Mesodermal cell (in vitro differentiated cells): Measurements from ENCODE around the gene PRRT1.
"Not testable (repeated sequence)": the region's sequence is repeated elsewhere in the genome, so short reads cannot be mapped to it uniquely, and the experiment has no call there.

Experiments
- H3K27ac ChIP-seq: 2 replicates; pipeline ENCODE4 v1.7.0; 2013; ENCODE audit warnings: mild to moderate bottlenecking, low read depth, low read length, moderate library complexity; ENCODE audit not compliant: severe bottlenecking
- H3K36me3 ChIP-seq: 2 replicates; pipeline ENCODE4 v1.7.1; 2013; ENCODE audit warnings: mild to moderate bottlenecking, low read length, moderate library complexity; ENCODE audit not compliant: control insufficient read depth, insufficient read depth
- H3K4me1 ChIP-seq: one replicate; pipeline ENCODE4 v1.7.1; 2013; ENCODE audit warnings: mild to moderate bottlenecking, low read length; ENCODE audit not compliant: insufficient read depth, control insufficient read depth, poor library complexity, severe bottlenecking
- H3K4me3 ChIP-seq: 2 replicates; pipeline ENCODE4 v1.7.0; 2013; ENCODE audit warnings: low read length, control low read depth, mild to moderate bottlenecking; ENCODE audit not compliant: insufficient read depth, poor library complexity, severe bottlenecking; ENCODE audit errors: extremely low read depth
- H3K9me3 ChIP-seq: 2 replicates; pipeline ENCODE4 v1.7.1; 2013; ENCODE audit warnings: mild to moderate bottlenecking, low read length, moderate library complexity; ENCODE audit not compliant: control insufficient read depth
- WGBS, 2 experiments: methylation state at CpG; one replicate each; pipeline ENCODE4 v1.1.5; 2013; ENCODE audit warnings: missing lambda C conversion rate in 2 of 2; ENCODE audit not compliant: insufficient coverage in 2 of 2; 5-methylcytosine and 5-hydroxymethylcytosine counted together

PRRT1 gene

DNA sequence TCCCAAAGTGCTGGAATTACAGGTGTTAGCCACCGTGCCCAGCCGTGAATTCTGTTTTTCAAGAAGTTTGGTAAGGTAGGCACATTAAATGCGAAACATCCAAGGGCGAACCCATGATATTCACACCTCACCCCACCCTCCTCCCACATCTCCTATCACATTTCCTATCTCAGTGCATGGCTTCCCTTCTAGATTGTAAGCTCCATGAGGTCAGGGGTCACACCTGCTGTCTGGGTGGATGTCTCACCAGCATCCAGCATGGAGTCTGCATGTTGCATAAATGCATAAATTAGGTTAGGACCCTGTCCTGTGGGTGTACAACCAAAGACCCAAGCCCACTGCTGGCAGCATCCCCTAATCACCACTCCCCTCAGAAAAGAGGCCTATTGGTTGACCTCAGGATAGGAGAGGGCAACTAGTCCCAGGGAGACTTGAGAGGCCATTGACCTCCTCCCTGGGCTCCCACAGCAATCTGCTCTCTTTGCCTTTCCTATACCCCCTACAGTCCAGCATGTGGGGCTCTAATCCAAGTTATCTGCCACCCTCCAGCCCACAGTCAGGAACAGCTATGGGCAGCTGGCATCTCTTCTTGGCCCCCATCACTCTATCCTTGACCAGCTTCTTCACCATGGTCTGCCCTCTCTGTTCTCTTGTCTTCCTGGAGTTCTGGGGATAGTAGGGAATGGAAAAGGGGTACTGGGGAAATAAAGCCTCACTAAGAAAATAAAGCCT, 4.2 kb downstream of the PRRT1 start:
- no peaks in the 10 kb centered on the region for H3K9me3 ChIP-seq
- H3K4me3 ChIP-seq = no peak overlapping the region
- peaks cover 19% of the 10 kb centered on the region for H3K4me1 ChIP-seq
- no peak overlapping the region for H3K27ac ChIP-seq
- WGBS, 2 experiments = 96 to 100% methylated on average over 3 to 4 of the region's 4 CpGs
- no peaks in the 10 kb centered on the region for H3K36me3 ChIP-seq

DNA sequence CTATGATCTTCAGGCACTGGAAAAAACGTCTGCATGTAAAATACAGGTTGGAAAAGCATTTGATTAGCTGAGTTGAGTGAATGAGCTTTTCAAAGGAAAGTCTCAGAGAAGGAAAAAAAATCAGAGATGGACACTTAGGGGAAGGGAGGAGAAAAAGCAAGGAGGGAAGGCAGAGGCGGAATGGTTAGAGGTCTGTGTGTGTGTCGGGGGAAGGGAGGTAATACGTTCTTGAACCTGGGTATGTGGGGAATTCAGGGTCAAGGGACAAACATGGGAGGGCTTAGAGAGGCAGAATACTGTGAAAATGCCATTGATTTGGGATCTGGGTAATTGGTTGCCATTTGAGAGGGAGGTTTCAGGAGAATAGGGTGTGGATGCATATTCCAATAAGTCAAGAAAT, 5.1 kb downstream of the PRRT1 start:
- Histone ChIP-seq H3K9me3 (no peaks in the 10 kb centered on the region), H3K36me3 (no peaks in the 10 kb centered on the region), H3K27ac (peak overlapping the region; percentile 70), H3K4me1 (peaks cover 11% of the 10 kb centered on the region), H3K4me3 (no peak overlapping the region)
- WGBS, 2 experiments = 38 to 40% methylated on average over 4 of the region's 4 CpGs

GRCh38 chr6:32146287-32146686, 5.5 kb downstream of the PRRT1 start:
- peaks cover 11% of the 10 kb centered on the region for H3K4me1 ChIP-seq
- WGBS, 2 experiments = 88 to 93% methylated on average over 1 of the region's 1 CpG
- H3K27ac ChIP-seq = peak overlapping the region; percentile 70
- H3K36me3 ChIP-seq = no peaks in the 10 kb centered on the region
- no peaks in the 10 kb centered on the region for H3K9me3 ChIP-seq
- no peak overlapping the region for H3K4me3 ChIP-seq

GRCh38 chr6:32144238-32144637, 7.5 kb downstream of the PRRT1 start:
- H3K27ac ChIP-seq, H3K4me3 ChIP-seq, H3K9me3 ChIP-seq, H3K36me3 ChIP-seq: not testable (repeated sequence)
- no CpG with 5 or more reads among the region's 7 CpGs for WGBS, 2 experiments
- H3K4me1 ChIP-seq = peaks cover 11% of the 10 kb centered on the region

DNA sequence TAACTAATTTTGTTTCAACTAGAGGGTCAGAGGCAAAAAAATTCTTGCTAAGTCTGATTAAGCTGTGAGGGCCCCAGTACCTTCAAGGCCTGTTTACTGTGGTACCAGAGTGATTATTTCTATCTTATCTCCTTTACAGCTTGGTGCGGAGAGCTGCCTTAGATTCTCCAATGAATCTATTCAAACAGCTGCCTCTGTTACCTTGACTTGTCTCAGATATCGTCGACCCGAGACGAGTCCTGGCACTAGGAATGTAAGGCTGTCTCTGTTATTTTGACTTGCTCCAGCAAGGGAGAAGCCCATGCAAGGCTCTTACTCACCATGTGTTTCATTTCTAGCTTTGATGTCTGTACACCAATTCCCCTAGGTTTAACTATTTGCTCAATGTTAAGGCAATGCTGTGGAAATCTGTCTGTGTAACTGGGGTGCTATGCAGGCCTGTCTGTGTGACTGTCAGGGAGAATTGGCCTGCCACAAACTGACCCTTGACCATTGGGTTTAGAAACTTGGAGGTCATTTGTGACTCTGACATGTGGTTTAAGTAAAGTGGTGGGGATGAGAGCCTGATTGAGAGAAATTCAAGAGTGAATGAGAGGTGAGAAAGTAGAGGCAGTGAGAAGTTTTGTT, 11.2 kb downstream of the PRRT1 start:
- Histone ChIP-seq H3K36me3 (no peaks in the 10 kb centered on the region), H3K27ac (no peak overlapping the region)
- WGBS, 2 experiments = 87 to 97% methylated on average over 5 of the region's 5 CpGs

DNA sequence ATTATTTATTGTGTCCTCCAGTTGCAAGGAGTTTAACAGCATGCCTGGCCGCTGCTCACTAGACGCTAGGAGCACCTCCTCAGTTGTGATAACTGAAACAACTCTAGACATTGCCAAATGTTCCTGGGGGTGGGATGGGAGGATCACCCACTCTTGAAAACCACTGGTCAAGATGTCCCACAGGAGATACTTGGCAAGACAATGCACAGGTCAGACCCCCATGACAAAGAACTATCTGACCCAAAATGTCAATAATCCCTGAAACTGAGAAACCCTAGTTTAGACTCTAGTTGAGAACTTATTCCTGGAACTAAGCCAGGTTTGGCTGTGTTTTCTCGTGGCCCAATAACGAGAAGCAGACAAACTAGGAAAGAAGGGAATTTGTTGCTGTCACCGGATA, 12.1 kb downstream of the PRRT1 start:
- H3K9me3 ChIP-seq = no peaks in the 10 kb centered on the region
- no peaks in the 10 kb centered on the region for H3K36me3 ChIP-seq
- 97 to 100% methylated on average over 2 to 3 of the region's 5 CpGs for WGBS, 2 experiments
- H3K4me1 ChIP-seq = no peaks in the 10 kb centered on the region
- no peak overlapping the region for H3K27ac ChIP-seq
- no peak overlapping the region for H3K4me3 ChIP-seq

More for the DNA sequence above, 11.2 kb downstream of the PRRT1 start:
- Histone ChIP-seq H3K4me3 (no peak overlapping the region), H3K4me1 (no peaks in the 10 kb centered on the region), H3K9me3 (no peaks in the 10 kb centered on the region)

DNA sequence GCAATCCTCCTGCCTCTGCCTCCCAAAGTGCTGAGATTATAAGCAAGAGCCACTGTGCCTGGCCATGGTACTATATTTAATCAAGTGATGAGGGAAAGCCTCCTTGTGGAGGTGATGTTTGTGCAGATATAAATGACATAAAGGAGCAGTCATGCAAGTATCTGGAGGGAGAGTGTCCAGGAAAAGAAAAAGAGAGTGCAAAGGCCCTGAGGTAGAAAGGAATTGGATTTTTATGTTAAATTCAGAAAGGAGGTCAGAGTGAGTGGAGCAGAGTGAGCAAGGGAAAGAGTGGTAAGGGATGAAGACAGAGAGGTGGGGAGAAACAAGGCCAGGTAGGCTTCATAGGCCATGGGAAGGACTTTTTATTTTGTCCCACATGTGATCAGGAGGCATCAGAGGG, 14.3 kb downstream of the PRRT1 start:
- H3K4me1 ChIP-seq = peaks cover 3% of the 10 kb centered on the region

DNA sequence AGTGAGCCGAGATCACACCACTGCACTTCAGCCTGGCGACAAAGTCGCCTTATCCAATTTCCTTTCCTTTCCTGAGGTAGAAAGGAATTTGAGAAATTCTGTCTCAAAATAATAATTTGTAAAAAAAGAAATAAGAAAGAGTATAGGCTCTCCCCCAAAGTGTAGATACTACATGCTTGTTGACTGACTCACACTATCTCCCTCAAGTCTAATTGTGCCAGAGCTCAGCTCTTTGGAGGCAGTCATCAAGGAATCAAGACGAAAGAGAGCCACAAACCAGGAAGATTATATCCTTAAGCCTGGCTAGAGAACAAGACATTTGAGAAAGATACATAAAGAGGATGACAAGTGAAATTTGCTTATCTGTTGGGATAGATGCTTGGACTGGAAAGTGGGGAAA, 18.0 kb downstream of the PRRT1 start:
- Histone ChIP-seq H3K36me3 (no peaks in the 10 kb centered on the region), H3K4me3 (no peak overlapping the region), H3K9me3 (no peaks in the 10 kb centered on the region), H3K27ac (no peak overlapping the region), H3K4me1 (peaks cover 11% of the 10 kb centered on the region)
- WGBS, 2 experiments = 86% methylated on average over 4 of the region's 4 CpGs; no CpG with 5 or more reads in 1 of the 2 experiments

More for the DNA sequence above, 14.3 kb downstream of the PRRT1 start:
- H3K36me3 ChIP-seq = no peaks in the 10 kb centered on the region
- H3K4me3 ChIP-seq = no peak overlapping the region
- no peak overlapping the region for H3K27ac ChIP-seq
- H3K9me3 ChIP-seq = no peaks in the 10 kb centered on the region

- Histone ChIP-seq H3K9me3 (no peaks in the 10 kb centered on the region), H3K4me3 (no peak overlapping the region), H3K27ac (no peak overlapping the region), H3K4me1 (peaks cover 15% of the 10 kb centered on the region), H3K36me3 (no peaks in the 10 kb centered on the region)
These were observed 19.6 kb downstream of the PRRT1 start for GRCh38 chr6:32132110-32132509.

- Histone ChIP-seq H3K4me3 (no peak overlapping the region), H3K27ac (no peak overlapping the region), H3K36me3 (peaks cover 2% of the 10 kb centered on the region), H3K9me3 (no peaks in the 10 kb centered on the region), H3K4me1 (peaks cover 20% of the 10 kb centered on the region)
- WGBS, 2 experiments = 93% methylated on average over 4 to 8 of the region's 14 CpGs
These were observed 20.2 kb downstream of the PRRT1 start for GRCh38 chr6:32131439-32131948.
